NT2/D1 (cell line): ENCODE measurements around the gene TRIM69.

ENCODE experiments used
- SUZ12 ChIP-seq: IDR thresholded peaks from 2 replicates; pipeline ENCODE4 v1.6.1; 2011; ENCODE audit not compliant: insufficient read length, insufficient read depth; ENCODE audit errors: extremely low read depth
- YY1 ChIP-seq: IDR thresholded peaks from 2 replicates; pipeline ENCODE4 v1.6.1; 2011; ENCODE audit not compliant: insufficient read length, insufficient read depth
- ZNF274 ChIP-seq: IDR thresholded peaks from 2 replicates; pipeline ENCODE4 v1.6.1; 2011; ENCODE audit warnings: mild to moderate bottlenecking, low read depth, low read length

DNA sequence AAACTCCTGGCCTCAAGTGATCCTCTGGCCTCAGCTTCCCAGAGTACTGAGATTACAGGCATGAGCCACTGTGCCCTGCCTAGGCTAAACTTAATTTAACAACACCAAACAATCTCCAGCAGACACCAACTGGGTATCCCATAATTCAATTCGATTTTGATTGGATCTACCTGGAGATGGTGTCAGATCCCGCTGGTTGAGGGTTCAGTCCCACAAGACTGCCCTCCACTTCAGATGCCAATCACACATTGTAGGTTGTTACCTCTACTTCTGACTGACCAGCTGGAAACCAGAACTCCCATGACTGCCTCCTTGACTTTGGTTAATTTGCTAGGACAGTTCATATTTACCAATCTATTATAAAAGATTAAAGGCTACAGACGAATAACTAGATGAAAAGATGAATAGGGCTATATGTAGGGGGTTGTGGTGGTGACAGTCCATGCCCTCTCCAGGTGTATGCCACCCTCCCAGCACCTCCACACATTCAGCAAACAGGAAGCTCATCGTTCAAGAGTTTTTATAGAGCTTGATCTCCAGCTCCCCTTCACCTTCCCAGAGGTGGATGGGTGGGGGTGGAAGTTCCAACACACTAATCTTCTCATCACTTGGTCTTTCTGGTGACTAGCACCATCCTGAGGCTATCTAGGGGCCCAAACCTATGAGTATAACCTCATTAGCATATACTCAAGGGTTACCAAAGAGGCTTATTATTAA lies 15.7 kb upstream of the TRIM69 start:
- TF ChIP-seq YY1 = no peak
- TF ChIP-seq ZNF274 = no peak
- TF ChIP-seq SUZ12 = no peak
